A673 (cell line): ENCODE results near the gene FBN3. TPM values are rescaled to one million over a fixed set of nuclear protein-coding genes. Genes with fewer than 3 reads are reported as not detected.

Source experiments
- BruUV-seq: library from RNA; stranded (reverse); fragments of 400-500 nt; replicated peaks from 2 replicates; lab custom pipeline; 2021; lab: Mats Ljungman, UMichigan
- CTCF ChIA-PET: fragments of 300-600 bp; sonication (Branson Sonifier 250); formaldehyde crosslinking; loops from one replicate; lab custom pipeline; 2022; ENCODE audit warnings: antibody characterized with exemption; lab: Charles Lee
- POLR2A ChIA-PET: fragments of 300-600 bp; sonication (Branson Sonifier 250); formaldehyde crosslinking; loops from one replicate; lab custom pipeline; 2022; ENCODE audit warnings: antibody characterized with exemption; ENCODE audit not compliant: low non-redundant PET; lab: Charles Lee
- DNase-seq: peaks from one replicate; pipeline ENCODE4 v3.0.0-alpha.2; 2015; ENCODE audit warnings: low spot score
- H3K27ac ChIP-seq: fragments of 200-600 bp; sonication (generic); 2 replicates; pipeline ENCODE4 v1.5.1; 2016; ENCODE audit warnings: mixed run types, low read depth, mild to moderate bottlenecking, mixed read lengths, antibody characterized with exemption, low read length; ENCODE audit not compliant: poor library complexity, severe bottlenecking
- H3K27me3 ChIP-seq: fragments of 200-600 bp; sonication (generic); replicated peaks from 2 replicates; pipeline ENCODE4 v1.6.1; 2017; ENCODE audit warnings: mixed run types, low read depth, mild to moderate bottlenecking, mixed read lengths, antibody characterized with exemption, low read length; ENCODE audit not compliant: insufficient read depth, poor library complexity
- H3K36me3 ChIP-seq: fragments of 200-600 bp; sonication (generic); 2 replicates; pipeline ENCODE4 v1.6.1; 2016; ENCODE audit warnings: mixed run types, mild to moderate bottlenecking, mixed read lengths, antibody characterized with exemption, low read length; ENCODE audit not compliant: insufficient read depth, poor library complexity, severe bottlenecking
- H3K4me1 ChIP-seq: fragments of 200-600 bp; sonication (generic); 2 replicates; pipeline ENCODE4 v1.6.1; 2017; ENCODE audit warnings: mixed run types, mild to moderate bottlenecking, mixed read lengths, antibody characterized with exemption, low read length; ENCODE audit not compliant: insufficient read depth, poor library complexity, severe bottlenecking
- H3K4me3 ChIP-seq: fragments of 200-600 bp; sonication (generic); 2 replicates; pipeline ENCODE4 v1.5.1; 2016; ENCODE audit warnings: low read depth, mixed run types, mild to moderate bottlenecking, mixed read lengths, low read length; ENCODE audit not compliant: poor library complexity, severe bottlenecking
- H3K9me3 ChIP-seq: fragments of 200-600 bp; sonication (generic); 2 replicates; pipeline ENCODE4 v1.6.1; 2016; ENCODE audit warnings: mixed run types, low read depth, mild to moderate bottlenecking, mixed read lengths, antibody characterized with exemption, low read length; ENCODE audit not compliant: poor library complexity, severe bottlenecking
- CTCF ChIP-seq: fragments of 300-800, 200-600 bp; sonication (generic); conservative IDR thresholded peaks from 2 replicates; pipeline ENCODE4 v1.5.1; 2017; ENCODE audit warnings: low read depth, mild to moderate bottlenecking, antibody characterized with exemption, low read length, moderate library complexity, mixed read lengths
- EZH2 ChIP-seq: fragments of 200-600 bp; sonication (generic); IDR thresholded peaks from 2 replicates; pipeline ENCODE4 v1.6.1; 2017; ENCODE audit warnings: borderline replicate concordance, low read depth, mild to moderate bottlenecking, mixed read lengths, antibody characterized with exemption, low read length; ENCODE audit not compliant: poor library complexity, severe bottlenecking
- intact Hi-C: fragments of 100-400 bp; cut with micrococcal nuclease; formaldehyde crosslinking; loops from one replicate; pipeline ENCODE4 v1.10.0; 2022; ENCODE audit not compliant: unreplicated experiment
- total RNA-seq: library from RNA; stranded (reverse); gene quantifications from 2 replicates; pipeline ENCODE4 v1.2.3, GENCODE V29; 2021

The FBN3 gene
- total RNA-seq, 1 experiment from 2014 or later = 0.06 TPM

- CTCF ChIA-PET = no interaction called here
Observed at GRCh38 chr19:8113017-8113416, 36.4 kb downstream of the FBN3 start.

GRCh38 chr19:8111376-8111775 lies 38.0 kb downstream of the FBN3 start:
- Histone ChIP-seq H3K36me3 (no peaks in the 10 kb centered on the region), H3K4me3 (no peak overlapping the region), H3K4me1 (no peaks in the 10 kb centered on the region), H3K27me3 (no peaks in the 10 kb centered on the region), H3K9me3 (no peaks in the 10 kb centered on the region), H3K27ac (no peak overlapping the region)
- ChIA-PET CTCF (no interaction called here), POLR2A (no interaction called here)
- intact Hi-C loops = no loop called here
- no TSS peak for BruUV-seq
- TF ChIP-seq CTCF (no peak), EZH2 (no peak)
- no peak for DNase-seq

More at GRCh38 chr19:8113017-8113416, 36.4 kb downstream of the FBN3 start:
- Histone ChIP-seq H3K9me3 (no peaks in the 10 kb centered on the region), H3K27ac (no peak overlapping the region), H3K36me3 (no peaks in the 10 kb centered on the region), H3K27me3 (no peaks in the 10 kb centered on the region), H3K4me3 (no peak overlapping the region), H3K4me1 (no peaks in the 10 kb centered on the region)
- BruUV-seq = no TSS peak
- TF ChIP-seq CTCF (no peak), EZH2 (no peak)
- DNase-seq = no peak
- intact Hi-C loops = no loop called here
- POLR2A ChIA-PET = no interaction called here

- CTCF ChIA-PET = no interaction called here
- H3K36me3 ChIP-seq = no peaks in the 10 kb centered on the region
- no peak for DNase-seq
- no peaks in the 10 kb centered on the region for H3K4me1 ChIP-seq
- no peak overlapping the region for H3K4me3 ChIP-seq
- H3K27ac ChIP-seq = no peak overlapping the region
- no TSS peak for BruUV-seq
- POLR2A ChIA-PET = no interaction called here
- H3K27me3 ChIP-seq = no peaks in the 10 kb centered on the region
- intact Hi-C loops = no loop called here
- TF ChIP-seq EZH2 (no peak), CTCF (no peak)
- H3K9me3 ChIP-seq = no peaks in the 10 kb centered on the region
Observed at GRCh38 chr19:8110931-8111330, 38.5 kb downstream of the FBN3 start.
